Testis (tissue), 3 donors: ENCODE measurements around the gene OTUB2. TPM values are rescaled to one million over a fixed set of nuclear protein-coding genes. Genes with fewer than 3 reads are reported as not detected.

Experiments
- DNase-seq: peaks from one replicate; pipeline ENCODE4 v3.0.0-alpha.2; 2019
- H3K27ac ChIP-seq, 2 donors: fragments of 200-600 bp; sonication (generic); one replicate each; pipeline ENCODE4 v1.5.1; 2019
- H3K27me3 ChIP-seq: fragments of 200-600 bp; sonication (generic); one replicate; pipeline ENCODE4 v1.5.1; 2019
- H3K36me3 ChIP-seq: fragments of 200-600 bp; sonication (generic); one replicate; pipeline ENCODE4 v1.5.1; 2017; ENCODE audit warnings: low read depth; ENCODE audit errors: missing control alignments
- H3K4me1 ChIP-seq: fragments of 200-600 bp; sonication (generic); one replicate; pipeline ENCODE4 v1.5.1; 2019
- H3K4me3 ChIP-seq, 2 donors: fragments of 200-600 bp; sonication (generic); one replicate each; pipeline ENCODE4 v1.5.1; 2017 to 2019
- H3K9me3 ChIP-seq: fragments of 200-600 bp; sonication (generic); one replicate; pipeline ENCODE4 v1.5.1; 2017
- CTCF ChIP-seq, 3 experiments: fragments of 450-650 bp in 2 of 3; fragments of 200-600 bp in 1 of 3; sonication (generic) in 1 of 3; IDR thresholded peaks; one replicate each; pipeline ENCODE4 v1.5.1; 2016 to 2019; ENCODE audit warnings: antibody characterized with exemption in 3 of 3, mild to moderate bottlenecking in 2 of 3, moderate library complexity in 1 of 3
- POLR2A ChIP-seq: fragments of 450-650 bp; IDR thresholded peaks from one replicate; pipeline ENCODE4 v1.6.1; 2017; ENCODE audit warnings: antibody characterized with exemption, mild to moderate bottlenecking, moderate library complexity
- WGBS, 2 donors: methylation state at CpG; one replicate each; pipeline ENCODE4 v1.1.5; 2018; 5-methylcytosine and 5-hydroxymethylcytosine counted together
- intact Hi-C: fragments of 100-400 bp; cut with DNase I; formaldehyde crosslinking; loops from one replicate; pipeline ENCODE4 v1.15.1; 2023; ENCODE audit warnings: low total_unique reads
- polyA plus RNA-seq: library from polyadenylated mRNA; stranded (reverse); fragments of 350-450 nt; fragmentation: Illumina TruSeq; extraction: RNeasy Lipid Tissue Mini Kit (QIAGEN cat#74804); gene quantifications from one replicate; pipeline ENCODE4 v1.2.3, GENCODE V29; 2014; ENCODE audit warnings: low read depth, low replicate concordance; ENCODE audit not compliant: insufficient read depth
- total RNA-seq, 2 donors: library from RNA; depleted of rRNA; stranded (reverse); fragments of >200 nt; gene quantifications; one replicate each; pipeline ENCODE4 v1.2.3, GENCODE V29; 2016

The OTUB2 gene
- total and polyA plus RNA-seq, 3 donors from 2014 or later = 8.4 to 19.3 (median 16.8) TPM

DNA sequence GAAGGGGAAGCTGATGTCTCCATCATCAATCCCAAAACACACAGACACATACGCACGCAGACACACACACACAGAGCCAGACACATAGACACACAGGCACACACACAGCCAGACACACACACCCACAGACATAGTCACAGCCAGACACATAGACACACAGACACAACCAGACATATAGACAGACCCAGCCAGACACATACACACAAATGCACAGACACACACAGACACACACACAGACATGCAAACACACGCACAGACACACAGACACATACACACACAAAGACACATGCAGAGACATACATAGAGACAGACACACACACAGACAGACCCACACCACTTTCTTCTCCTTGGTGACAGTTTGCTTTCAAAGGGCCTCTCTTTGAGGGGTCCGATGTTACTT, 22.7 kb upstream of the OTUB2 start:
- Histone ChIP-seq H3K36me3 (no peaks in the 10 kb centered on the region), H3K27ac (no peak overlapping the region), H3K4me3 (no peak overlapping the region), H3K4me1 (peaks cover 9% of the 10 kb centered on the region), H3K9me3 (no peaks in the 10 kb centered on the region), H3K27me3 (no peaks in the 10 kb centered on the region)
- TF ChIP-seq POLR2A (no peak), CTCF (IDR thresholded peaks at IDR 0.05) (no peak)
- intact Hi-C loops = loop anchor here (5.0 kb wide), 1 partner anchor 66 kb away; no protein-coding TSS in a partner anchor
- 71 to 90% methylated on average over 4 of the region's 4 CpGs for WGBS, 2 donors
- no peak for DNase-seq

GRCh38 chr14:94004015-94004414, 22.1 kb upstream of the OTUB2 start:
- intact Hi-C loops = loop anchor here (5.0 kb wide), 1 partner anchor 67 kb away; no protein-coding TSS in a partner anchor
- 44 to 65% methylated on average over 6 to 8 of the region's 8 CpGs for WGBS, 2 donors
- no peaks in the 10 kb centered on the region for H3K36me3 ChIP-seq
- TF ChIP-seq POLR2A (no peak), CTCF (IDR thresholded peaks at IDR 0.05) (no peak)
- no peaks in the 10 kb centered on the region for H3K27me3 ChIP-seq
- no peak overlapping the region for H3K27ac ChIP-seq
- DNase-seq = no peak
- peaks cover 9% of the 10 kb centered on the region for H3K4me1 ChIP-seq
- no peaks in the 10 kb centered on the region for H3K9me3 ChIP-seq
- no peak overlapping the region for H3K4me3 ChIP-seq

GRCh38 chr14:94005324-94006073, 20.6 kb upstream of the OTUB2 start:
- no peak for DNase-seq
- no peaks in the 10 kb centered on the region for H3K9me3 ChIP-seq
- peaks cover 9% of the 10 kb centered on the region for H3K4me1 ChIP-seq
- no peak overlapping the region for H3K27ac ChIP-seq
- WGBS, 2 donors = 68 to 72% methylated on average over 14 of the region's 14 CpGs
- TF ChIP-seq CTCF (IDR thresholded peaks at IDR 0.05) (peak in 1 of 3 experiments; percentile 23), POLR2A (no peak)
- no peak overlapping the region for H3K4me3 ChIP-seq
- H3K27me3 ChIP-seq = no peaks in the 10 kb centered on the region
- H3K36me3 ChIP-seq = no peaks in the 10 kb centered on the region
- intact Hi-C loops = no loop called here

DNA sequence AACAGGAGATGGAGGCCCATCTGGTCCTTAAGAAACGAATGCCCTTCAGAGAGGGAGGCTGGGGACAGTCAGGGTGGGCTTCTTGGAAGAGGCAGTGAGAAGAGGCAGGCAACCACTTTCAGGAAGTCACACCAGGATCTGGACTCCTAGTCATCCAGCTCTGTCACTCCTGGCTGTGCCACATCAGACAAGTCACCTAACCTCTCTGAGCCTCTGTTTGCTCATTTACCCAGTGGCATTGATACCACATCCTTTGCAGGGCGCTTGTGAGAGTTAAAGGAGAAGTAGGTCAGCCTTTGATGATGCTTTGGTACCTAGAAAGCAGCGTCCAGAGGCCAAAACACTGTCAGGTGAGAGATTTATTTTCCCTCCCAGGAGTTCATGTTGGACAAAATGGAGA, 17.9 kb upstream of the OTUB2 start:
- intact Hi-C loops = no loop called here
- H3K9me3 ChIP-seq = no peaks in the 10 kb centered on the region
- no peak for DNase-seq
- TF ChIP-seq POLR2A (no peak), CTCF (IDR thresholded peaks at IDR 0.05) (no peak)
- WGBS, 2 donors = 77 to 95% methylated on average over 3 of the region's 3 CpGs
- H3K36me3 ChIP-seq = no peaks in the 10 kb centered on the region
- no peaks in the 10 kb centered on the region for H3K4me1 ChIP-seq
- H3K27ac ChIP-seq = no peak overlapping the region
- H3K27me3 ChIP-seq = no peaks in the 10 kb centered on the region
- H3K4me3 ChIP-seq = no peak overlapping the region

DNA sequence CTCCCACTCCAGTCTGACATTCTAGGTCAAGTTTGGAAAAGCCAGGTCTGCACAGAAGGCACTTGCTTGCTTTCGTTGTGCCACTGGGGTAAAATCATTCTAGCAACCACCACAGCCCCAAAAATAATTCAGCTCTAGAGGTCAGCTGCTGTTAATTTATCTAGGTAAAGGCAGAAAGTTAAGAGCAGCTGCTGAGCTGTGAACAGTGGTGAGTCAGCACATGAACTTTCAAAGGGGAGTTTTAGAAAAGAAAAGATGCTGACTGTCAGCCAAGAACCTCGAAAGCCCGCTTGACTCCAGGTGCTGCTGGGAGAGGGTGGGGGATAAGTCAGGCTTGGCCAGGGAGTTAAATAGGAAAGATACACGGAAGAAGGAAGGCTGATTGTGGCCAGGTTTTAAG, 16.4 kb upstream of the OTUB2 start:
- 25 to 44% methylated on average over 4 of the region's 4 CpGs for WGBS, 2 donors

More for the DNA sequence above, 16.4 kb upstream of the OTUB2 start:
- no peak for TF ChIP-seq POLR2A
- no peak for TF ChIP-seq CTCF (IDR thresholded peaks at IDR 0.05)
- Histone ChIP-seq H3K9me3 (no peaks in the 10 kb centered on the region), H3K36me3 (no peaks in the 10 kb centered on the region), H3K4me1 (no peaks in the 10 kb centered on the region), H3K27ac (no peak overlapping the region), H3K27me3 (no peaks in the 10 kb centered on the region), H3K4me3 (no peak overlapping the region)
- intact Hi-C loops = no loop called here
- DNase-seq = no peak
